Testis (tissue), 3 donors: ENCODE data around the gene NLRP6. TPM values are rescaled to one million over a fixed set of nuclear protein-coding genes. Genes with fewer than 3 reads are reported as not detected.

ENCODE experiments used
- DNase-seq: peaks from one replicate; pipeline ENCODE4 v3.0.0-alpha.2; 2019
- H3K27ac ChIP-seq, 2 donors: fragments of 200-600 bp; sonication (generic); one replicate each; pipeline ENCODE4 v1.5.1; 2019
- H3K27me3 ChIP-seq: fragments of 200-600 bp; sonication (generic); one replicate; pipeline ENCODE4 v1.5.1; 2019
- H3K36me3 ChIP-seq: fragments of 200-600 bp; sonication (generic); one replicate; pipeline ENCODE4 v1.5.1; 2017; ENCODE audit warnings: low read depth; ENCODE audit errors: missing control alignments
- H3K4me1 ChIP-seq: fragments of 200-600 bp; sonication (generic); one replicate; pipeline ENCODE4 v1.5.1; 2019
- H3K4me3 ChIP-seq, 2 donors: fragments of 200-600 bp; sonication (generic); one replicate each; pipeline ENCODE4 v1.5.1; 2017 to 2019
- H3K9me3 ChIP-seq: fragments of 200-600 bp; sonication (generic); one replicate; pipeline ENCODE4 v1.5.1; 2017
- CTCF ChIP-seq, 3 experiments: fragments of 450-650 bp in 2 of 3; fragments of 200-600 bp in 1 of 3; sonication (generic) in 1 of 3; IDR thresholded peaks; one replicate each; pipeline ENCODE4 v1.5.1; 2016 to 2019; ENCODE audit warnings: antibody characterized with exemption in 3 of 3, mild to moderate bottlenecking in 2 of 3, moderate library complexity in 1 of 3
- POLR2A ChIP-seq: fragments of 450-650 bp; IDR thresholded peaks from one replicate; pipeline ENCODE4 v1.6.1; 2017; ENCODE audit warnings: antibody characterized with exemption, mild to moderate bottlenecking, moderate library complexity
- WGBS, 2 donors: methylation state at CpG; one replicate each; pipeline ENCODE4 v1.1.5; 2018; 5-methylcytosine and 5-hydroxymethylcytosine counted together
- intact Hi-C: fragments of 100-400 bp; cut with DNase I; formaldehyde crosslinking; loops from one replicate; pipeline ENCODE4 v1.15.1; 2023; ENCODE audit warnings: low total_unique reads
- polyA plus RNA-seq: library from polyadenylated mRNA; stranded (reverse); fragments of 350-450 nt; fragmentation: Illumina TruSeq; extraction: RNeasy Lipid Tissue Mini Kit (QIAGEN cat#74804); gene quantifications from one replicate; pipeline ENCODE4 v1.2.3, GENCODE V29; 2014; ENCODE audit warnings: low read depth, low replicate concordance; ENCODE audit not compliant: insufficient read depth
- total RNA-seq, 2 donors: library from RNA; depleted of rRNA; stranded (reverse); fragments of >200 nt; gene quantifications; one replicate each; pipeline ENCODE4 v1.2.3, GENCODE V29; 2016

NLRP6 gene
- total and polyA plus RNA-seq, 3 donors from 2014 or later, result 0.26 to 2.4 (median 0.31) TPM

- H3K4me1 ChIP-seq, result peaks cover 18% of the 10 kb centered on the region
- H3K9me3 ChIP-seq, result no peaks in the 10 kb centered on the region
- TF ChIP-seq CTCF (IDR thresholded peaks at IDR 0.05), result no peak
- no peak for TF ChIP-seq POLR2A
- H3K36me3 ChIP-seq, result no peaks in the 10 kb centered on the region
- no peak for DNase-seq
- H3K4me3 ChIP-seq, result no peak overlapping the region
- intact Hi-C loops, result loop anchor here (10.0 kb wide), 1 partner anchor 58 kb away; no protein-coding TSS in a partner anchor
- H3K27ac ChIP-seq, result peak overlapping the region; percentile 30 to 44
- 60 to 69% methylated on average over 5 to 13 of the region's 13 CpGs for WGBS, 2 donors
- no peaks in the 10 kb centered on the region for H3K27me3 ChIP-seq
Measured at GRCh38 chr11:297051-297585, 18.9 kb downstream of the NLRP6 start.

- intact Hi-C loops, result loop anchor here (10.0 kb wide), 1 partner anchor 57 kb away; no protein-coding TSS in a partner anchor
- H3K4me1 ChIP-seq, result peaks cover 18% of the 10 kb centered on the region
- no peaks in the 10 kb centered on the region for H3K27me3 ChIP-seq
- DNase-seq, result peak; percentile 75
- H3K36me3 ChIP-seq, result no peaks in the 10 kb centered on the region
- H3K4me3 ChIP-seq, result no peak overlapping the region
- peak overlapping the region; percentile 58 to 68 for H3K27ac ChIP-seq
- no peak for TF ChIP-seq POLR2A
- no peak for TF ChIP-seq CTCF (IDR thresholded peaks at IDR 0.05)
- 57 to 61% methylated on average over 24 to 26 of the region's 26 CpGs for WGBS, 2 donors
- no peaks in the 10 kb centered on the region for H3K9me3 ChIP-seq
Measured at GRCh38 chr11:297586-298405, 19.6 kb downstream of the NLRP6 start.

- no peaks in the 10 kb centered on the region for H3K9me3 ChIP-seq
- peak overlapping the region; percentile 58 to 68 for H3K27ac ChIP-seq
Measured at GRCh38 chr11:298406-299065, 20.3 kb downstream of the NLRP6 start.

More at GRCh38 chr11:298406-299065, 20.3 kb downstream of the NLRP6 start:
- 75 to 86% methylated on average over 9 to 15 of the region's 15 CpGs for WGBS, 2 donors
- DNase-seq, result no peak
- Histone ChIP-seq H3K27me3 (no peaks in the 10 kb centered on the region), H3K4me1 (peaks cover 18% of the 10 kb centered on the region), H3K36me3 (no peaks in the 10 kb centered on the region), H3K4me3 (no peak overlapping the region)
- TF ChIP-seq CTCF (IDR thresholded peaks at IDR 0.05) (no peak), POLR2A (no peak)
- intact Hi-C loops, result loop anchor here (10.0 kb wide), 1 partner anchor 56 kb away; no protein-coding TSS in a partner anchor
